ENCODE data around the gene GRK1.
"Not testable (repeated sequence)": the region's sequence is repeated elsewhere in the genome, so short reads cannot be mapped to it uniquely, and the experiment has no call there.

GRCh38 chr13:113745500-113746142, 78.6 kb downstream of the GRK1 start:
- not testable (repeated sequence) for TF ChIP-seq POLR2AphosphoS5 (IDR thresholded peaks at IDR 0.05; ENCODE audit: low read depth); ZNF331 (CRISPR knock-in tag; IDR thresholded peaks at IDR 0.05; ENCODE audit: low read depth); CTCF (conservative IDR thresholded peaks at IDR 0.05; ENCODE audit: low read depth in 2 of 2)

Data from GM23338 (cell line).